Measurements from ENCODE around the gene RPH3AL.

The RPH3AL gene

GRCh38 chr17:193841-194806 is 158.5 kb downstream of the RPH3AL start:
- H4K20me1 ChIP-seq = no peaks in the 10 kb centered on the region
- H3K9ac ChIP-seq = no peak overlapping the region
- no peak for TF ChIP-seq Cebpa-rat (IDR thresholded peaks at IDR 0.05)
- H3K4me2 ChIP-seq = no peak overlapping the region
- no peaks in the 10 kb centered on the region for H3K27me3 ChIP-seq
- H3K27ac ChIP-seq = no peak overlapping the region
- H3K9me3 ChIP-seq = peaks cover 24% of the 10 kb centered on the region
- H3K36me3 ChIP-seq = no peaks in the 10 kb centered on the region
- peaks cover 19% of the 10 kb centered on the region for H3K4me1 ChIP-seq
- no peak overlapping the region for H3K4me3 ChIP-seq

- H3K36me3 ChIP-seq = no peaks in the 10 kb centered on the region
- H3K4me3 ChIP-seq = no peak overlapping the region
- H3K4me1 ChIP-seq = peaks cover 12% of the 10 kb centered on the region
- H3K27ac ChIP-seq = no peak overlapping the region
- H3K9ac ChIP-seq = no peak overlapping the region
- H3K9me3 ChIP-seq = peaks cover 22% of the 10 kb centered on the region
- no peak overlapping the region for H3K4me2 ChIP-seq
- H3K27me3 ChIP-seq = no peaks in the 10 kb centered on the region
- H4K20me1 ChIP-seq = no peaks in the 10 kb centered on the region
- no peak for TF ChIP-seq Cebpa-rat (IDR thresholded peaks at IDR 0.05)
Observed at GRCh38 chr17:193426-193810, 159.2 kb downstream of the RPH3AL start.

GRCh38 chr17:192666-193425 is 159.8 kb downstream of the RPH3AL start:
- TF ChIP-seq Cebpa-rat (IDR thresholded peaks at IDR 0.05) = no peak
- Histone ChIP-seq H3K9ac (no peak overlapping the region), H3K4me1 (peaks cover 12% of the 10 kb centered on the region), H3K36me3 (no peaks in the 10 kb centered on the region), H3K4me2 (no peak overlapping the region), H3K27me3 (no peaks in the 10 kb centered on the region), H3K9me3 (peaks cover 16% of the 10 kb centered on the region), H3K4me3 (no peak overlapping the region), H3K27ac (no peak overlapping the region), H4K20me1 (no peaks in the 10 kb centered on the region)

DNA sequence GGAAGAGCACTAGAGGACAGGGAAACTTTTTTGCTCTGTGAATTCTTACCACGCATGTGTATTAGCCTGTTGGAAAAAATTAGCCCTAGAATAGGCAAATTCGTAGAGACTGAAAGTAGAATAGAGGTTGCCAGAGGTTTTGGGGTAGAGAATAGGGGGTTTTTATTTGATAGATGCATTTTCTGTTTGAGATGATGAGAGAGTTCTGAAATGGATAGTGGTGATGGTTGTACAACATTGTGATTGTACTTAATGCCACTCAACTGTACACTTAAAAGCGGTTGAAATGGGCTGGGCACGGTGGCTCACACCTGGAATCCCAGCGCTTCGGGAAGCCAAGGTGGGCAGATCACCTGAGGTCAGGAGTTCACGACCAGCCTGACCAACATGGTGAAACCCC is 163.2 kb downstream of the RPH3AL start:
- Histone ChIP-seq H3K4me1 (peaks cover under 1% of the 10 kb centered on the region; the same call in 1 of the 2 replicates), H3K36me3 (no peaks in the 10 kb centered on the region), H3K27ac (no peak overlapping the region), H3K4me3 (no peak overlapping the region), H4K20me1 (no peaks in the 10 kb centered on the region), H3K27me3 (no peaks in the 10 kb centered on the region), H3K9me3 (peaks cover 14% of the 10 kb centered on the region), H3K9ac (no peak overlapping the region), H3K4me2 (no peak overlapping the region)
- TF ChIP-seq Cebpa-rat (IDR thresholded peaks at IDR 0.05) = no peak

DNA sequence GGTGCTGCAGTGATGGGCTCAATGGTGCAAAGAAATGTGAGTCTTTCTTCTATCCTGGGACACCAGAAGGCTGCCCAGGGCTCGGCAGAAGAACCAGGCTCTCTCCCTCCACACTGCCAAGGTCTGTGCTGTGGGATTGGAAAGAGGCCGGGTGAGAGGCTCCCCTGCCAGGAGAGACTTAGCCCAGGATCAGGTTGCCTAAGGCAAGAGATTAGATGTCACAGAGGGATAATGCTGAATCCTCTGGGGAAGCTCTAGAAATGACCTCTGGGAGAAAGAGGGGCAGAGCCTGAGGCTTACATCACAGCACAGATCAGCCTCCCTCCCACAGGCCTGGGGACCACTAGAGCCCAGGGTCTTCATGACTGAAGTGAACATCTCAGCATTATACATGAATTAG is 165.5 kb downstream of the RPH3AL start:
- Histone ChIP-seq H3K27ac (no peak overlapping the region), H3K4me3 (no peak overlapping the region), H4K20me1 (no peaks in the 10 kb centered on the region), H3K4me2 (no peak overlapping the region), H3K9me3 (peaks cover 6% of the 10 kb centered on the region; the same call in 1 of the 2 replicates), H3K36me3 (no peaks in the 10 kb centered on the region), H3K9ac (no peak overlapping the region), H3K27me3 (no peaks in the 10 kb centered on the region), H3K4me1 (no peaks in the 10 kb centered on the region)
- TF ChIP-seq Cebpa-rat (IDR thresholded peaks at IDR 0.05) = no peak

DNA sequence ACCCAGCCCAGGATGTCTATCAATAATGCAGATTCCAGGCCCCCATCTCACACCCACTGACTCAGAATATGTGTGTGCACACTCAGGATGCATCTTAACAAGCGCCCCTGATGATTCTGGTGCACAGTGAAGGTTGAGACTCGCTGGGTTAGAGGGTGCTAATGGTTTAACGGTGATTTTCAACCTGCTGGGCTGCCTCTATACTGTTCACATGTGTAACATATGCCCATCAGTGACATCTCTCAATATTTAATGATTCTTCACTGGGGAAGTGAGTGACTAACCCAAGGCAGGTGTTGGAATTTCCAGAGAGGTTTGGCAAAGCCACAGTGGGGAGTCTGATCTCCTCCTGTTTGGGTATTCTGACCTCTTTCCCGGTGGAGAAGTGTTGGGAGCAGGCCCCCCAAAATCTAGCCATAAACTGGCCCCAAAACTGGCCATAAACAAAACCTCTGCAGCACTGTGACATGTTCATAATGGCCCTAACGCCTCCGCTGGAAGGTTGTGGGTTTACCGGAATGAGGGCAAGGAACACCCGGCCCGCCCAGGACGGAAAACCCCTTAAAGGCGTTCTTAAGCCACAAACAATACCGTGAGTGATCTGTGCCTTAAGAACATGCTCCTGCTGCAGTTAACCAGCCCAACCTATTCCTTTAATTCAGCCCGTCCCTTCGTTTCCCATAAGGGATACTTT is 167.0 kb downstream of the RPH3AL start:
- Histone ChIP-seq H3K36me3 (no peaks in the 10 kb centered on the region), H3K4me1 (no peaks in the 10 kb centered on the region), H3K4me2 (no peak overlapping the region), H3K9ac (no peak overlapping the region), H3K27ac (no peak overlapping the region), H4K20me1 (no peaks in the 10 kb centered on the region), H3K4me3 (no peak overlapping the region), H3K27me3 (0 out of 2 replicates have a peak, but pooled peaks cover 5% of the 10 kb centered on the region), H3K9me3 (0 out of 2 replicates have a peak, but pooled peaks cover 1% of the 10 kb centered on the region)
- no peak for TF ChIP-seq Cebpa-rat (IDR thresholded peaks at IDR 0.05)

DNA sequence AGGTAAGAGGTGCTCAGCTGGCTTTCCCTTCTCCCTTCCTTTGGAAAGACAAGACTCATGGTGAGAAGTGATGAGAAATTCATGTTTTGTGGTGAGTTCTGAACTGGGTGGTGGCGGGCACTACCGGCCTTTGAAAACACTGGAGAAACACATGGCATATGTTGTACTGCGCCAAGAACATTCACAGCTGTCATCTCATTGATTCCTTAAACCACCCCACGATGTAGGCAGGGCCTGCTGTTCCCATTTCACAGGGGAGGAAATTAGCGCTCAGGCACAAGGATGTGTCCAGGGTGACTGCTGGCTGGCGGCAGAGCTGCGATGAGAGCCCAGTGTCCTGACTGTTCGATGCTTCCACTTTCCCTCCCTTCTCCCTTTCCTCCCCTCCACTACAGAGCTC is 169.6 kb downstream of the RPH3AL start:
- H3K9me3 ChIP-seq = no peaks in the 10 kb centered on the region
- H3K4me1 ChIP-seq = no peaks in the 10 kb centered on the region
- H3K27me3 ChIP-seq = 0 out of 2 replicates have a peak, but pooled peaks cover 5% of the 10 kb centered on the region
- H4K20me1 ChIP-seq = no peaks in the 10 kb centered on the region
- no peak overlapping the region for H3K4me3 ChIP-seq
- H3K9ac ChIP-seq = no peak overlapping the region
- no peak for TF ChIP-seq Cebpa-rat (IDR thresholded peaks at IDR 0.05)
- H3K4me2 ChIP-seq = no peak overlapping the region
- H3K36me3 ChIP-seq = no peaks in the 10 kb centered on the region
- H3K27ac ChIP-seq = no peak overlapping the region

DNA sequence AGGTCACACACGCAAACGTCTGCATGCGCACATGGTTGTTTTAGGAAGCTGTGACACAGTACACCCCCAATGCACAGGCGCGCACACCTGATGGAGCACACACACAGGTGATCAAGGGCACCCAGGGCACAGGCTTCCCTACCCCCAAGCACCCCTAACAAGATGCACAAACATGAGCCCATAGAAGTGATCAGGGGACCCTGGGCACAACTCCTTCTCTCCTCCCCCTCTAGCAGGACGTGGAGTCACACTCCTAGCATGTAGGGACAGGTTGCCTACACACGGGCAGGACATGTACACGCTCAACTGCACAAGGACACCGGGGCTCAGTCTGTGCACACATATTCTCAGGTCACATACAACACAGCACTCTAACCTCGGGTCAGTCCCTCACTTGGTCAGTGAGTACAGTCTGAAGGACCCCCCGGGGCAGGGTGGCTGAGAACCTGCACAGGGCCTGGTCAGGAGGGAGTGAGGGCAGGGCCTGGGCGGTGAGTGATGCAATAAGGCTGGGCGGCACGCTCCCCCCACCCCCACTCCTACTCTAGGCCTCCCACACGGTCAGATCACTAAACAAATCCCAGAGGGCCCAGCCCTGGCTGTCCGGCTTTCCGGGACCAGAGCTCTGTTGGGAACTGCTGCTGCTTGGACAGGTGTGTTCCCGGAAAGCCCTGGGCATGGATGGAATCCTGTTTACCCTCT is 170.4 kb downstream of the RPH3AL start:
- Histone ChIP-seq H3K36me3 (no peaks in the 10 kb centered on the region), H3K9ac (no peak overlapping the region), H3K27me3 (0 out of 2 replicates have a peak, but pooled peaks cover 5% of the 10 kb centered on the region), H3K4me2 (no peak overlapping the region), H3K4me3 (no peak overlapping the region), H3K27ac (no peak overlapping the region), H4K20me1 (no peaks in the 10 kb centered on the region), H3K4me1 (no peaks in the 10 kb centered on the region), H3K9me3 (no peaks in the 10 kb centered on the region)
- no peak for TF ChIP-seq Cebpa-rat (IDR thresholded peaks at IDR 0.05)

All from BLaER1 (cell line).